Kidney (tissue), 14 donors: ENCODE results near the gene RAET1G. TPM values are rescaled to one million over a fixed set of nuclear protein-coding genes. Genes with fewer than 3 reads are reported as not detected.
"Not testable (repeated sequence)": the region's sequence is repeated elsewhere in the genome, so short reads cannot be mapped to it uniquely, and the experiment has no call there.

ENCODE experiments used
- DNase-seq, 5 donors: peaks; one replicate each; pipeline ENCODE4 v3.0.0-alpha.2; 2013 to 2020
- FAIRE-seq: peaks from 2 replicates; lab custom pipeline; 2012; peaks lifted over from hg19 to GRCh38; lab: Jason Lieb, UNC
- H3K27ac ChIP-seq, 2 donors: one replicate each; pipeline ENCODE4 v1.7.0; 2013; ENCODE audit warnings: low read depth in 2 of 2, low read length in 2 of 2, inconsistent platforms in 1 of 2
- H3K27me3 ChIP-seq: one replicate; pipeline ENCODE4 v1.7.1; 2013; ENCODE audit warnings: low read length, inconsistent platforms; ENCODE audit not compliant: control insufficient read depth, insufficient read depth
- H3K36me3 ChIP-seq, 3 donors: one replicate each; pipeline versions ENCODE4 v1.7.0 to v1.7.1; 2013; ENCODE audit warnings: low read length in 3 of 3, control low read depth in 1 of 3, inconsistent platforms in 1 of 3; ENCODE audit not compliant: insufficient read depth in 3 of 3, control insufficient read depth in 2 of 3
- H3K4me1 ChIP-seq, 3 donors: one replicate each; pipeline versions ENCODE4 v1.7.0 to v1.7.1; 2013; ENCODE audit warnings: low read length in 3 of 3, inconsistent platforms in 1 of 3, low read depth in 1 of 3; ENCODE audit not compliant: control insufficient read depth in 2 of 3, insufficient read depth in 2 of 3
- H3K4me3 ChIP-seq, 3 donors: one replicate each; pipeline versions ENCODE4 v1.7.0 to v1.8.1; 2013; ENCODE audit warnings: low read length in 3 of 3, control low read depth in 1 of 3, inconsistent platforms in 1 of 3
- H3K9ac ChIP-seq, 3 donors: one replicate each; pipeline versions ENCODE4 v1.7.0 to v1.7.1; 2013; ENCODE audit warnings: low read length in 3 of 3, control low read depth in 1 of 3, inconsistent platforms in 1 of 3
- H3K9me3 ChIP-seq, 3 donors: one replicate each; pipeline versions ENCODE4 v1.7.0 to v1.7.1; 2013; ENCODE audit warnings: low read length in 3 of 3, control low read depth in 1 of 3, inconsistent platforms in 1 of 3; ENCODE audit not compliant: control insufficient read depth in 2 of 3, insufficient read depth in 1 of 3
- intact Hi-C: fragments of 100-400 bp; cut with DNase I; formaldehyde crosslinking; loops from one replicate; pipeline ENCODE4 v1.11.1; 2022
- polyA plus RNA-seq: library from polyadenylated mRNA; stranded (reverse); fragments of 350-450 nt; fragmentation: Illumina TruSeq; extraction: RNeasy Lipid Tissue Mini Kit (QIAGEN cat#74804); gene quantifications from one replicate; pipeline ENCODE4 v1.2.3, GENCODE V29; 2014; ENCODE audit warnings: low read depth, low replicate concordance; ENCODE audit not compliant: insufficient read depth
- total RNA-seq: library from RNA; stranded (reverse); fragmentation: NEBNext Ultra II Directional; extraction: Animal tissue kit (Norgen Biotek cat#: 25700); gene quantifications from one replicate; pipeline ENCODE4 v1.2.1, GENCODE V29; 2021
- TF ChIP-seq, protein P1 (sequence below): IDR thresholded peaks from 3 replicates; pipeline ENCODE4 v1.5.1; 2012; ENCODE audit warnings: mild to moderate bottlenecking, moderate library complexity, borderline replicate concordance; ENCODE audit not compliant: insufficient read depth; ENCODE audit errors: extremely low read depth
- donor health status: control.
- donor health status: control.
- donor health status: control.
- donor health status: control.
- donor health status: control.
- donor health status: DM: yes; HTN: yes; CAD: no.
- donor health status: Normal renal cell carcinoma (clear cell type).

RAET1G gene
- total and polyA plus RNA-seq, 2 donors from 2014 or later = 0.41 to 1.3 TPM

DNA sequence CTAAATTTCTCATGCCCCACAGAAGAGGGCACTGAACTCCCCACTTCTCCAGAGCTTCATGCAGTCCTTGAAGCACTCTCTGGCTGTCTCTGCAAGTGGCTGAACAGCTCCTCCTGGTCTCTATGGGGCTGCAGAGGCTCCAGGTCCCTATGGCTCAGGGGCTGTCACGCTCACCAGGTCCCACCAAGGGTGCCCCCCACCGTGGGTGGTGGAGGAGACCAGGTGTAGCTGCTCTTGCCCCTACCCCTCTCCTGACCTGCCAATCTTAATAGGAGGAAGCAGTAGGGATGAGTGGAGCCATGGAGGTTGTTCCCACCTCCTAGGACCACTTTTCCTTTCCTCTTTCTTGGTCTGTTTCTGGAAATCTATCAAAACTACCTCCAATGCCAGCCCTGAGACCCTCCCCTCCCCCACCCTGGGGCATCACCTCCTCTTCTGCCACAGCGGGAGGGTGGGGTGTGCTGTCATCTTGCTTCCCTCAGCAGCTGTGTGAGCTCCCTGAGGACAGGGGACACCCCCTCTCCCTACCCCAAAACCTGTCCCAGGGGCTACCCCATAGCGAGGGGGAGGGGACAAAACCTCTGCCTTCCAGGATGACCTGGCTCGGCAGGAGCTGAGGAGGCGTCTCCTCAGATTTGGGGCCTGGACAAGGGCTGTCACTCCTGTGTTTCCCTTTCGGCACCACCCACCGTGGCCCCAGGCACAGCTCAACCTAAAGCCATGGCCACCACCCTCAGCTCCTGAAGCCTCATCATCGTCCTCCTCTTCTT is 13.0 kb downstream of the RAET1G start:
- Histone ChIP-seq H3K4me3 (no peak overlapping the region), H3K4me1 (peaks cover 0 to 4% (median 0%) of the 10 kb centered on the region in 3 donors), H3K36me3 (no peaks in the 10 kb centered on the region), H3K27me3 (no peaks in the 10 kb centered on the region), H3K9me3 (peaks cover 0 to 4% (median 0%) of the 10 kb centered on the region in 3 donors), H3K9ac (no peak overlapping the region), H3K27ac (no peak overlapping the region)
- TF ChIP-seq, protein P1, sequence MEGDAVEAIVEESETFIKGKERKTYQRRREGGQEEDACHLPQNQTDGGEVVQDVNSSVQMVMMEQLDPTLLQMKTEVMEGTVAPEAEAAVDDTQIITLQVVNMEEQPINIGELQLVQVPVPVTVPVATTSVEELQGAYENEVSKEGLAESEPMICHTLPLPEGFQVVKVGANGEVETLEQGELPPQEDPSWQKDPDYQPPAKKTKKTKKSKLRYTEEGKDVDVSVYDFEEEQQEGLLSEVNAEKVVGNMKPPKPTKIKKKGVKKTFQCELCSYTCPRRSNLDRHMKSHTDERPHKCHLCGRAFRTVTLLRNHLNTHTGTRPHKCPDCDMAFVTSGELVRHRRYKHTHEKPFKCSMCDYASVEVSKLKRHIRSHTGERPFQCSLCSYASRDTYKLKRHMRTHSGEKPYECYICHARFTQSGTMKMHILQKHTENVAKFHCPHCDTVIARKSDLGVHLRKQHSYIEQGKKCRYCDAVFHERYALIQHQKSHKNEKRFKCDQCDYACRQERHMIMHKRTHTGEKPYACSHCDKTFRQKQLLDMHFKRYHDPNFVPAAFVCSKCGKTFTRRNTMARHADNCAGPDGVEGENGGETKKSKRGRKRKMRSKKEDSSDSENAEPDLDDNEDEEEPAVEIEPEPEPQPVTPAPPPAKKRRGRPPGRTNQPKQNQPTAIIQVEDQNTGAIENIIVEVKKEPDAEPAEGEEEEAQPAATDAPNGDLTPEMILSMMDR = no peak
- FAIRE-seq (no peak), DNase-seq (peak in 1 of 5 donors; percentile 58)
- intact Hi-C loops = no loop called here

DNA sequence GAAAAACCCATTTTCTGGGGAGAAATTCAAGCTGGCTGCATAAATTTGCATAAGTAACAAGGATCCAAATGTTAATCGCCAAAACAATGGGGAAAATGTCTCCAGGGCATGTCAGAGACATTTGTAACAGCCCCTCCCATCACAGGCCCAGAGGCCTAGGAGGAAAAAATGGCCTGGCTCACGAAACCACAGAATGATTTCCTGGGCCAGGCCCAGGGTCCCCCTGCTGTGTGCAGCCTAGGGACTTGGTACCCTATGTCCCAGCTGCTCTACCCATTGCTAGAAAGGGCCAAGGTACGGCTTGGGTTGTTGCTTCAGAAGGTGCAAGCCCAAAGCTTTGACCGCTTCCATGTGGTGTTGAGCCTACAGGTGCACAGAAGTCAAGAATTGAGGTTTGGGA is 14.4 kb downstream of the RAET1G start:
- intact Hi-C loops, H3K27me3 ChIP-seq, H3K4me3 ChIP-seq, H3K4me1 ChIP-seq, H3K27ac ChIP-seq, H3K36me3 ChIP-seq, H3K9ac ChIP-seq, FAIRE-seq, H3K9me3 ChIP-seq: not testable (repeated sequence)
- peak in 1 of 5 donors; percentile 6 for DNase-seq

DNA sequence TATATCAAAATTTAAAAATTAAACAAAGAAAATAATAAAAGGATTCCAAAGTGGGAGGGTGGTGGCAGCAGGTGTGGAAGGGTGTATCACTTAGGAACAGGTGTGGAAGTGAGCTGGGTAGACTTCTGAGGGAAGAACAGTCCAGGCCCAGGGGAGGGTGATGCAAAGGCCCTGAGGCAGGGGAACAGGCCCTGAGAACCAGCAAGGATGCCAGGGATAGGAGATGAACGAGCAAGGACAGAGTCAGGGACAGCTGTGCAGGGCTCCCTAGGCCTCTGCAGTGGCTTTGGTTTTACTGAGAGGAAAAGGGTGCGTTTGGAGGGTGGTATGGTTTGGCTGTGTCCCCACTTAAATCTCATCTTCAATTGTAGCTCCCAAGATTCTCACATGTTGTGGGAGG is 15.6 kb downstream of the RAET1G start:
- no peak for FAIRE-seq
- no peaks in the 10 kb centered on the region for H3K36me3 ChIP-seq
- peaks cover 0 to 4% (median 0%) of the 10 kb centered on the region in 3 donors for H3K4me1 ChIP-seq
- no peak overlapping the region for H3K4me3 ChIP-seq
- DNase-seq = peak in 1 of 5 donors; percentile 39
- TF ChIP-seq, protein P1 = no peak
- H3K9ac ChIP-seq = no peak overlapping the region
- intact Hi-C loops = no loop called here
- H3K9me3 ChIP-seq = peaks cover 0 to 4% (median 0%) of the 10 kb centered on the region in 3 donors
- no peak overlapping the region for H3K27ac ChIP-seq
- no peaks in the 10 kb centered on the region for H3K27me3 ChIP-seq

DNA sequence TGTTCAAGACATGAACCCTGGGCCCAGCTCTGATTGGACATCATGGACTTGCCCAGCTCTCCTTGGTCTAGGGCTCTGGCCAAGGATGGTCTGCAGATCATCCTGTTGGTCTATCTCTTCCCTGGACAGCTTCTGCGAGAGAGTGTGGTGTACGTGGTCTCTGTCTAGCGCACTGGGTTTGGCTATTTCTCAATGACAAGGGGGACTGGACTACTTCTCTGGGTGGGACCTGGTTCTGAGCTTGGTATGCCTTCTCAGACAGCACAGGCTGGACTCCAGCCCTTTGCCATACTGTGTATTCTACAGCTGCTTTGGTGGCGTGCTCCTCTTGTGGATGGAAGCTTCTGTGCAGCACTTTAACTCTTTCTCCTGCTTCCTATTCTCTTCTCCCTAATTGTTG is 16.5 kb downstream of the RAET1G start:
- no peak overlapping the region for H3K27ac ChIP-seq
- no peak for DNase-seq
- peaks cover 0 to 4% (median 0%) of the 10 kb centered on the region in 3 donors for H3K4me1 ChIP-seq
- no peak for FAIRE-seq
- intact Hi-C loops = no loop called here
- H3K36me3 ChIP-seq = no peaks in the 10 kb centered on the region
- peaks cover 0 to 4% (median 0%) of the 10 kb centered on the region in 3 donors for H3K9me3 ChIP-seq
- TF ChIP-seq, protein P1 = no peak
- no peak overlapping the region for H3K9ac ChIP-seq
- no peak overlapping the region for H3K4me3 ChIP-seq
- no peaks in the 10 kb centered on the region for H3K27me3 ChIP-seq
